Measurements from ENCODE around the gene ITGB5. TPM values are rescaled to one million over a fixed set of nuclear protein-coding genes. Genes with fewer than 3 reads are reported as not detected.

The ITGB5 gene
- total and polyA plus RNA-seq, 2 experiments from 2014 or later: 103 to 109 TPM

GRCh38 chr3:124802061-124802698 is 85.0 kb downstream of the ITGB5 start:
- no peak for DNase-seq (ENCODE audit: low spot score)
- no peak overlapping the region for H3K4me2 ChIP-seq
- no peaks in the 10 kb centered on the region for H3K9me3 ChIP-seq (ENCODE audit: low read depth)
- H3K27ac ChIP-seq: no peak overlapping the region
- H3K9me2 ChIP-seq (replicated peaks; ENCODE audit: insufficient read depth): no peaks in the 10 kb centered on the region
- H3K4me1 ChIP-seq (ENCODE audit: insufficient read depth): peaks cover 22% of the 10 kb centered on the region
- H4K20me1 ChIP-seq (ENCODE audit: insufficient read depth, poor library complexity, severe bottlenecking): no peaks in the 10 kb centered on the region
- TF ChIP-seq EZH2 (IDR thresholded peaks at IDR 0.05; ENCODE audit: borderline replicate concordance): no peak
- no peak for TF ChIP-seq EZH2phosphoT487 (IDR thresholded peaks at IDR 0.05; ENCODE audit: low read depth, severe bottlenecking, unreplicated experiment)
- no peak for TF ChIP-seq CTCF (IDR thresholded peaks at IDR 0.05; ENCODE audit: poor library complexity)
- H3K27me3 ChIP-seq: no peaks in the 10 kb centered on the region
- H3K4me3 ChIP-seq: no peak overlapping the region
- H2AFZ ChIP-seq: no peak overlapping the region
- H3K79me2 ChIP-seq: no peaks in the 10 kb centered on the region
- WGBS (ENCODE audit: low lambda C conversion rate, missing lambda C conversion rate): 85% methylated on average over 8 of the region's 8 CpGs
- no peaks in the 10 kb centered on the region for H3K36me3 ChIP-seq (replicated peaks; ENCODE audit: insufficient read depth, low read depth)

- Histone ChIP-seq H2AFZ (no peak overlapping the region), H3K79me2 (no peaks in the 10 kb centered on the region), H3K4me1 (ENCODE audit: insufficient read depth) (peaks cover 17% of the 10 kb centered on the region), H3K4me3 (no peak overlapping the region), H3K36me3 (replicated peaks; ENCODE audit: insufficient read depth, low read depth) (no peaks in the 10 kb centered on the region), H3K4me2 (peak overlapping the region; percentile 51), H3K27ac (peak overlapping the region; percentile 65), H3K9me3 (ENCODE audit: low read depth) (no peaks in the 10 kb centered on the region), H3K9me2 (replicated peaks; ENCODE audit: insufficient read depth) (no peaks in the 10 kb centered on the region), H4K20me1 (ENCODE audit: insufficient read depth, poor library complexity, severe bottlenecking) (no peaks in the 10 kb centered on the region), H3K27me3 (no peaks in the 10 kb centered on the region)
- whole genome bisulfite sequencing (ENCODE audit: low lambda C conversion rate, missing lambda C conversion rate): 61% methylated on average over 10 of the region's 10 CpGs
- TF ChIP-seq CTCF (IDR thresholded peaks at IDR 0.05; ENCODE audit: poor library complexity) (no peak), EZH2 (IDR thresholded peaks at IDR 0.05; ENCODE audit: borderline replicate concordance) (no peak), EZH2phosphoT487 (IDR thresholded peaks at IDR 0.05; ENCODE audit: low read depth, severe bottlenecking, unreplicated experiment) (no peak)
- peak; percentile 59 for DNase-seq (ENCODE audit: low spot score)
Observed at GRCh38 chr3:124800511-124801258, 86.5 kb downstream of the ITGB5 start.

GRCh38 chr3:124800076-124800475 is 87.1 kb downstream of the ITGB5 start:
- no peaks in the 10 kb centered on the region for H3K27me3 ChIP-seq
- H3K4me3 ChIP-seq: no peak overlapping the region
- H3K9me3 ChIP-seq (ENCODE audit: low read depth): no peaks in the 10 kb centered on the region
- no peaks in the 10 kb centered on the region for H4K20me1 ChIP-seq (ENCODE audit: insufficient read depth, poor library complexity, severe bottlenecking)
- H3K4me1 ChIP-seq (ENCODE audit: insufficient read depth): peaks cover 17% of the 10 kb centered on the region
- no peak for TF ChIP-seq EZH2phosphoT487 (IDR thresholded peaks at IDR 0.05; ENCODE audit: low read depth, severe bottlenecking, unreplicated experiment)
- no peaks in the 10 kb centered on the region for H3K9me2 ChIP-seq (replicated peaks; ENCODE audit: insufficient read depth)
- peak overlapping the region; percentile 51 for H3K4me2 ChIP-seq
- H3K27ac ChIP-seq: peak overlapping the region; percentile 65
- no peaks in the 10 kb centered on the region for H3K36me3 ChIP-seq (replicated peaks; ENCODE audit: insufficient read depth, low read depth)
- H2AFZ ChIP-seq: no peak overlapping the region
- 89% methylated on average over 1 of the region's 1 CpG for WGBS (ENCODE audit: low lambda C conversion rate, missing lambda C conversion rate)
- no peak for DNase-seq (ENCODE audit: low spot score)
- H3K79me2 ChIP-seq: no peaks in the 10 kb centered on the region

GRCh38 chr3:124799676-124800075 is 87.5 kb downstream of the ITGB5 start:
- peaks cover 17% of the 10 kb centered on the region for H3K4me1 ChIP-seq (ENCODE audit: insufficient read depth)
- no peak for TF ChIP-seq EZH2phosphoT487 (IDR thresholded peaks at IDR 0.05; ENCODE audit: low read depth, severe bottlenecking, unreplicated experiment)
- TF ChIP-seq EZH2 (IDR thresholded peaks at IDR 0.05; ENCODE audit: borderline replicate concordance): no peak
- TF ChIP-seq CTCF (IDR thresholded peaks at IDR 0.05; ENCODE audit: poor library complexity): no peak
- H3K36me3 ChIP-seq (replicated peaks; ENCODE audit: insufficient read depth, low read depth): no peaks in the 10 kb centered on the region
- no peak overlapping the region for H3K4me2 ChIP-seq
- H3K79me2 ChIP-seq: no peaks in the 10 kb centered on the region
- no peak for DNase-seq (ENCODE audit: low spot score)
- H4K20me1 ChIP-seq (ENCODE audit: insufficient read depth, poor library complexity, severe bottlenecking): no peaks in the 10 kb centered on the region
- H3K9me3 ChIP-seq (ENCODE audit: low read depth): no peaks in the 10 kb centered on the region
- no peaks in the 10 kb centered on the region for H3K27me3 ChIP-seq
- no peak overlapping the region for H2AFZ ChIP-seq
- 94% methylated on average over 10 of the region's 10 CpGs for WGBS (ENCODE audit: low lambda C conversion rate, missing lambda C conversion rate)
- peak overlapping the region; percentile 65 for H3K27ac ChIP-seq
- no peak overlapping the region for H3K4me3 ChIP-seq
- no peaks in the 10 kb centered on the region for H3K9me2 ChIP-seq (replicated peaks; ENCODE audit: insufficient read depth)

Measured in hepatocyte (in vitro differentiated cells).